Neuron (in vitro differentiated cells): ENCODE measurements around the gene PA2G4.
"Not testable (repeated sequence)": the region's sequence is repeated elsewhere in the genome, so short reads cannot be mapped to it uniquely, and the experiment has no call there.

ENCODE experiments used
- H2AFZ ChIP-seq: one replicate; pipeline ENCODE4 v1.6.1; 2013; ENCODE audit warnings: low read depth, mild to moderate bottlenecking, inconsistent platforms, low read length, moderate library complexity
- H3K27me3 ChIP-seq: one replicate; pipeline ENCODE4 v1.6.1; 2013; ENCODE audit warnings: low read length; ENCODE audit not compliant: insufficient read depth
- H3K36me3 ChIP-seq: one replicate; pipeline ENCODE4 v1.6.1; 2013; ENCODE audit warnings: low read length; ENCODE audit not compliant: insufficient read depth
- H3K4me1 ChIP-seq: one replicate; pipeline ENCODE4 v1.6.1; 2013; ENCODE audit warnings: low read length; ENCODE audit not compliant: insufficient read depth
- H3K4me3 ChIP-seq: 2 replicates; pipeline ENCODE4 v1.5.1; 2013; ENCODE audit warnings: mild to moderate bottlenecking, low read length, moderate library complexity
- H3K9me3 ChIP-seq: one replicate; pipeline ENCODE4 v1.6.1; 2013; ENCODE audit warnings: low read length

Gene PA2G4

GRCh38 chr12:56104815-56105608 is 653 bp downstream of the PA2G4 start:
- Histone ChIP-seq H3K9me3 (no peaks in the 10 kb centered on the region), H2AFZ (peak overlapping the region; percentile 50), H3K36me3 (peaks cover 37% of the 10 kb centered on the region), H3K4me3 (peak overlapping the region; percentile 66), H3K27me3 (no peaks in the 10 kb centered on the region), H3K4me1 (peaks cover 23% of the 10 kb centered on the region)

GRCh38 chr12:56105609-56105902 is 1.2 kb downstream of the PA2G4 start:
- H3K9me3 ChIP-seq: no peaks in the 10 kb centered on the region
- H3K27me3 ChIP-seq: no peaks in the 10 kb centered on the region
- H3K4me3 ChIP-seq: peak overlapping the region; percentile 66
- peaks cover 43% of the 10 kb centered on the region for H3K36me3 ChIP-seq
- peaks cover 23% of the 10 kb centered on the region for H3K4me1 ChIP-seq
- no peak overlapping the region for H2AFZ ChIP-seq

GRCh38 chr12:56107242-56107641 is 2.9 kb downstream of the PA2G4 start:
- Histone ChIP-seq H3K36me3 (peaks cover 58% of the 10 kb centered on the region), H3K27me3 (no peaks in the 10 kb centered on the region), H3K4me1 (peaks cover 23% of the 10 kb centered on the region), H3K4me3 (no peak overlapping the region), H3K9me3 (no peaks in the 10 kb centered on the region), H2AFZ (no peak overlapping the region)

GRCh38 chr12:56110571-56110970 is 6.2 kb downstream of the PA2G4 start:
- H3K36me3 ChIP-seq: peaks cover 73% of the 10 kb centered on the region
- H3K9me3 ChIP-seq: no peaks in the 10 kb centered on the region
- H3K27me3 ChIP-seq: no peaks in the 10 kb centered on the region
- H2AFZ ChIP-seq: no peak overlapping the region
- H3K4me3 ChIP-seq: no peak overlapping the region
- peaks cover 8% of the 10 kb centered on the region for H3K4me1 ChIP-seq

GRCh38 chr12:56114084-56114483 is 9.7 kb downstream of the PA2G4 start:
- H3K36me3 ChIP-seq: peaks cover 47% of the 10 kb centered on the region
- H3K9me3 ChIP-seq: no peaks in the 10 kb centered on the region
- H3K4me1 ChIP-seq: peaks cover 9% of the 10 kb centered on the region
- no peak overlapping the region for H2AFZ ChIP-seq
- H3K4me3 ChIP-seq: no peak overlapping the region
- H3K27me3 ChIP-seq: no peaks in the 10 kb centered on the region

- Histone ChIP-seq H3K36me3 (peaks cover 41% of the 10 kb centered on the region), H2AFZ (peak overlapping the region; percentile 83), H3K4me1 (peaks cover 18% of the 10 kb centered on the region), H3K27me3 (no peaks in the 10 kb centered on the region), H3K9me3 (no peaks in the 10 kb centered on the region), H3K4me3 (peak overlapping the region; percentile 64)
These were observed 11.0 kb downstream of the PA2G4 start for GRCh38 chr12:56115329-56115728.

- Histone ChIP-seq H3K27me3 (no peaks in the 10 kb centered on the region), H2AFZ (peak within 1 kb of the TSS; percentile 83), H3K36me3 (peaks cover 41% of the 10 kb centered on the region), H3K4me1 (peaks cover 18% of the 10 kb centered on the region), H3K9me3 (no peaks in the 10 kb centered on the region), H3K4me3 (peak within 1 kb of the TSS; percentile 64)
These were observed 12.1 kb downstream of the PA2G4 start, which contains the start of gene RPL41 for GRCh38 chr12:56116267-56117081. Gene RPL41, plus strand, starts transcription at chr12:56116633.

GRCh38 chr12:56117082-56117706 is 12.8 kb downstream of the PA2G4 start:
- not testable (repeated sequence) for H2AFZ ChIP-seq, H3K9me3 ChIP-seq

GRCh38 chr12:56117778-56118687 is 13.7 kb downstream of the PA2G4 start, which contains the start of gene ZC3H10:
Gene ZC3H10, plus strand, starts transcription at chr12:56118266. Its CDS starts 2,297 bp downstream, at chr12:56120563.
- Histone ChIP-seq H3K4me1 (peaks cover 18% of the 10 kb centered on the region), H3K4me3 (peak within 1 kb of the TSS; percentile 69), H3K9me3 (no peaks in the 10 kb centered on the region), H3K27me3 (no peaks in the 10 kb centered on the region), H3K36me3 (peaks cover 37% of the 10 kb centered on the region), H2AFZ (no peak within 1 kb of the TSS)

More at GRCh38 chr12:56117082-56117706, 12.8 kb downstream of the PA2G4 start:
- not testable (repeated sequence) for H3K27me3 ChIP-seq
- H3K4me1 ChIP-seq: peaks cover 18% of the 10 kb centered on the region
- peaks cover 40% of the 10 kb centered on the region for H3K36me3 ChIP-seq
- H3K4me3 ChIP-seq: peak overlapping the region; percentile 64

- Histone ChIP-seq H3K4me3 (peak overlapping the region; percentile 69), H3K9me3 (no peaks in the 10 kb centered on the region), H3K27me3 (no peaks in the 10 kb centered on the region), H3K4me1 (peaks cover 18% of the 10 kb centered on the region), H2AFZ (no peak overlapping the region), H3K36me3 (peaks cover 33% of the 10 kb centered on the region)
These were observed 14.5 kb downstream of the PA2G4 start for GRCh38 chr12:56118688-56119357.

GRCh38 chr12:56119361-56119796 is 15.0 kb downstream of the PA2G4 start:
- H2AFZ ChIP-seq: no peak overlapping the region
- H3K4me1 ChIP-seq: peaks cover 18% of the 10 kb centered on the region
- no peaks in the 10 kb centered on the region for H3K9me3 ChIP-seq
- peaks cover 28% of the 10 kb centered on the region for H3K36me3 ChIP-seq
- H3K27me3 ChIP-seq: no peaks in the 10 kb centered on the region
- H3K4me3 ChIP-seq: peak overlapping the region; percentile 69
